PC-3 (cell line): ENCODE data around the gene GPC6.

Source experiments
- EZH2 ChIP-seq: fragments of 300-600 bp; sonication (generic); IDR thresholded peaks from one replicate; pipeline ENCODE4 v1.6.1; 2017; ENCODE audit warnings: antibody characterized with exemption, mild to moderate bottlenecking, low read length; ENCODE audit not compliant: unreplicated experiment
- TF ChIP-seq, protein P1 (sequence below): fragments of 300-600 bp; sonication (generic); conservative IDR thresholded peaks from 2 replicates; pipeline ENCODE4 v1.5.1; 2017; ENCODE audit warnings: antibody characterized with exemption, low read depth, mild to moderate bottlenecking, low read length

DNA sequence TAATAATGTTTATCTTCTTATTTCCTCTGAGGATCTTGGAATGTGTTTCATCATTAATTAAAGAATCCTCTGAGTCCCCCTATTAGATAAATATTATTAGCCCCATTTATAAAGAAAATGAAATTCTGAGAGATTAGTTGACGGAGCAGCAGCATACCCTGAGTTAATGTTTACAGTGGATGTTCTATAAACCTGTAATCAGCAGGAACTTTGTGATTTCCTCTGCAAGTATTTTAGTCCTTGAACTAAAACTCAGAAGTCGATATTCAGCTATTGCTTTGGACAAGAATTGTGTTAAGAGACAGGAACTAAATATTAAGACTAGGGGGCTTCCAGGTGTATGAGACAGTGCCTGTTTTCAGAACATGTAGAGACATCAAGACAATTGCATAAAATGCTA, 1009.5 kb downstream of the GPC6 start:
- TF ChIP-seq, protein P1, sequence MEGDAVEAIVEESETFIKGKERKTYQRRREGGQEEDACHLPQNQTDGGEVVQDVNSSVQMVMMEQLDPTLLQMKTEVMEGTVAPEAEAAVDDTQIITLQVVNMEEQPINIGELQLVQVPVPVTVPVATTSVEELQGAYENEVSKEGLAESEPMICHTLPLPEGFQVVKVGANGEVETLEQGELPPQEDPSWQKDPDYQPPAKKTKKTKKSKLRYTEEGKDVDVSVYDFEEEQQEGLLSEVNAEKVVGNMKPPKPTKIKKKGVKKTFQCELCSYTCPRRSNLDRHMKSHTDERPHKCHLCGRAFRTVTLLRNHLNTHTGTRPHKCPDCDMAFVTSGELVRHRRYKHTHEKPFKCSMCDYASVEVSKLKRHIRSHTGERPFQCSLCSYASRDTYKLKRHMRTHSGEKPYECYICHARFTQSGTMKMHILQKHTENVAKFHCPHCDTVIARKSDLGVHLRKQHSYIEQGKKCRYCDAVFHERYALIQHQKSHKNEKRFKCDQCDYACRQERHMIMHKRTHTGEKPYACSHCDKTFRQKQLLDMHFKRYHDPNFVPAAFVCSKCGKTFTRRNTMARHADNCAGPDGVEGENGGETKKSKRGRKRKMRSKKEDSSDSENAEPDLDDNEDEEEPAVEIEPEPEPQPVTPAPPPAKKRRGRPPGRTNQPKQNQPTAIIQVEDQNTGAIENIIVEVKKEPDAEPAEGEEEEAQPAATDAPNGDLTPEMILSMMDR = no peak
- no peak for TF ChIP-seq EZH2
